Stomach (tissue), 4 donors: Measurements from ENCODE around the gene SERINC3.

Source experiments
- POLR2A ChIP-seq, 4 donors: fragments of 450-650 bp; IDR thresholded peaks; one replicate each; pipeline ENCODE4 v1.6.1; 2016; ENCODE audit warnings: antibody characterized with exemption in 4 of 4, control low read depth in 2 of 4, mild to moderate bottlenecking in 1 of 4, moderate library complexity in 1 of 4
- TF ChIP-seq, protein P1 (sequence below), 7 experiments: fragments of 450-650 bp in 4 of 7; fragments of 200-600 bp in 3 of 7; sonication (generic) in 3 of 7; IDR thresholded peaks; one replicate each; pipeline ENCODE4 v1.5.1; 2016 to 2019; ENCODE audit warnings: antibody characterized with exemption in 7 of 7, control low read depth in 2 of 7, mild to moderate bottlenecking in 1 of 7

DNA sequence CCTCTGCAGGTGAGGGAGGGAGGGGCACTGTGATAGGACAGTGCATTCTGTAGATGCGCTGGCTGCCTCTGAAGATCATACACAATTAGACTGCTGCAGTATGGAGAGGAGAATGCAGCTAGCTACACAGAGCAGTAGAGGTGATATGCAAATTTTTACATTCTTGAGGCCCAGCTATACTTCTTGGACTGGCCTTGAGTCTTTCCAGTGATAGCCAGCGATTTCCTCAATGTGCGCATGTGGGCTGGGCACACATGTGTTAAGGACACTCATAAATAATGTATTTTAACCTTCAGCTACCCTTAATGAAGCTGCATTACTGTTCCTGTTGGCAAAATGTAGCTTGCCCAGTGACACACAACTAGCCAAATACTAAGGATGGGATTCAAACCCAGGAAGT is 27.2 kb downstream of the SERINC3 start:
- TF ChIP-seq POLR2A (IDR thresholded peaks at IDR 0.05), result no peak
- TF ChIP-seq, protein P1, sequence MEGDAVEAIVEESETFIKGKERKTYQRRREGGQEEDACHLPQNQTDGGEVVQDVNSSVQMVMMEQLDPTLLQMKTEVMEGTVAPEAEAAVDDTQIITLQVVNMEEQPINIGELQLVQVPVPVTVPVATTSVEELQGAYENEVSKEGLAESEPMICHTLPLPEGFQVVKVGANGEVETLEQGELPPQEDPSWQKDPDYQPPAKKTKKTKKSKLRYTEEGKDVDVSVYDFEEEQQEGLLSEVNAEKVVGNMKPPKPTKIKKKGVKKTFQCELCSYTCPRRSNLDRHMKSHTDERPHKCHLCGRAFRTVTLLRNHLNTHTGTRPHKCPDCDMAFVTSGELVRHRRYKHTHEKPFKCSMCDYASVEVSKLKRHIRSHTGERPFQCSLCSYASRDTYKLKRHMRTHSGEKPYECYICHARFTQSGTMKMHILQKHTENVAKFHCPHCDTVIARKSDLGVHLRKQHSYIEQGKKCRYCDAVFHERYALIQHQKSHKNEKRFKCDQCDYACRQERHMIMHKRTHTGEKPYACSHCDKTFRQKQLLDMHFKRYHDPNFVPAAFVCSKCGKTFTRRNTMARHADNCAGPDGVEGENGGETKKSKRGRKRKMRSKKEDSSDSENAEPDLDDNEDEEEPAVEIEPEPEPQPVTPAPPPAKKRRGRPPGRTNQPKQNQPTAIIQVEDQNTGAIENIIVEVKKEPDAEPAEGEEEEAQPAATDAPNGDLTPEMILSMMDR (IDR thresholded peaks at IDR 0.05), result no peak
